Measurements from ENCODE around the gene CFDP1. TPM values are rescaled to one million over a fixed set of nuclear protein-coding genes. Genes with fewer than 3 reads are reported as not detected.

CFDP1 gene
- total RNA-seq, 2 experiments from 2014 or later: 42.4 to 43.7 TPM

GRCh38 chr16:75267631-75268264 lies 165.6 kb downstream of the CFDP1 start:
- ChIA-PET CTCF (interaction anchor here (1.1 to 1.2 kb wide), 2 partner anchors 26 to 34 kb away, joined by 3 read pairs; no protein-coding TSS in a partner anchor), POLR2A (no interaction called here)
- Mint-ChIP-seq H3K9me3 (no peaks in the 10 kb centered on the region), H3K4me1 (peaks cover 1% of the 10 kb centered on the region), H3K36me3 (ENCODE audit: low read depth) (no peaks in the 10 kb centered on the region), H3K27me3 (peaks cover 52% of the 10 kb centered on the region), H3K4me3 (no peak overlapping the region), H3K27ac (no peak overlapping the region)
- no peak for DNase-seq

DNA sequence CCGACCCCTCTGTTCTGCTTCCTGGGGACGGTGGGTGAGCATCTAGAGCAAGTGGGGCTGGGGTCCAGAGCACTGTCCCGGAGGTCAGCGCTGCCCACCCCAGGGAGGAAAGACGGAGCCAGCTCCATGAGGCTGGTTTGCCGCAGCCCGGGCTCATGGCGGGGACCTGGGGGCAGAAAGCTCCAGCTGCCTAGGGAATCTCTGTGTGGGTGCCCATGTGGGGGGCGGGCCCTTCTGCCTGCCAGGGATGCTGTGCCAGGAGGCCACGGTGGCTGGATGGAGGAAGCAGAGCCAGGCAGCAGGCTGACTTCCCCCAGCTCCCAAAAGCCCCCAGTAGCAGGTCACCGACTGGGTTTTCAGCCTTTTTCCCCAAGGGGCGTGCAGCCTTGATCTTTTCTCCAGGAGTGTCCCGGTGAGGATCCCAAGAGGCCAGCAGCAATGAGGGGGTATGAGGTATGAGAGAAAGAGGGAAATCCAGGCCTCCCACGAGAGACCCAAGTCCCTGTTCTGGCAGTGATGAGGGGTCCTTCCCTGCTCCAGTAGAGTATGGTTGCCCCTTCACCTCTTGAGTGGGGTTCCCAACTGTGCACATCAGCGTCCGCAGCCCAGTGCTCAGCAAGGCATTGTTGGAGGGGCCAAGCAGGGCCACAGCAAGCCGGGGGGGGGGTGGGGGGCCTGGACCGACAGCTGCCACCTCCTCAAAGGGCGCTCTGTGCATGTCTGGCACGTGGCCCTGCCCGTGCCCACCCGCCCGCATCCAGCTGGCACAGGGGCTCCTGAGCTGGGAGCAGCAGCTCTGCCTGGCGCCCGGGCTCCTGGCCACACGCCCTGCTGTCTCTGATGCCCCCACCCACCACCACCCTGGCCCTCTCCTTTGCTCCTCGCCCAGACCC lies 166.3 kb downstream of the CFDP1 start:
- ChIA-PET CTCF (interaction anchor here (0.8 to 1.1 kb wide), 2 partner anchors 12 to 27 kb away, joined by 3 read pairs; no protein-coding TSS in a partner anchor), POLR2A (no interaction called here)
- peaks cover 1% of the 10 kb centered on the region for H3K4me1 Mint-ChIP-seq
- no peak overlapping the region for H3K4me3 Mint-ChIP-seq
- H3K9me3 Mint-ChIP-seq: no peaks in the 10 kb centered on the region
- H3K27me3 Mint-ChIP-seq: peaks cover 46% of the 10 kb centered on the region
- no peak for DNase-seq
- H3K27ac Mint-ChIP-seq: no peak overlapping the region
- H3K36me3 Mint-ChIP-seq (ENCODE audit: low read depth): no peaks in the 10 kb centered on the region

DNA sequence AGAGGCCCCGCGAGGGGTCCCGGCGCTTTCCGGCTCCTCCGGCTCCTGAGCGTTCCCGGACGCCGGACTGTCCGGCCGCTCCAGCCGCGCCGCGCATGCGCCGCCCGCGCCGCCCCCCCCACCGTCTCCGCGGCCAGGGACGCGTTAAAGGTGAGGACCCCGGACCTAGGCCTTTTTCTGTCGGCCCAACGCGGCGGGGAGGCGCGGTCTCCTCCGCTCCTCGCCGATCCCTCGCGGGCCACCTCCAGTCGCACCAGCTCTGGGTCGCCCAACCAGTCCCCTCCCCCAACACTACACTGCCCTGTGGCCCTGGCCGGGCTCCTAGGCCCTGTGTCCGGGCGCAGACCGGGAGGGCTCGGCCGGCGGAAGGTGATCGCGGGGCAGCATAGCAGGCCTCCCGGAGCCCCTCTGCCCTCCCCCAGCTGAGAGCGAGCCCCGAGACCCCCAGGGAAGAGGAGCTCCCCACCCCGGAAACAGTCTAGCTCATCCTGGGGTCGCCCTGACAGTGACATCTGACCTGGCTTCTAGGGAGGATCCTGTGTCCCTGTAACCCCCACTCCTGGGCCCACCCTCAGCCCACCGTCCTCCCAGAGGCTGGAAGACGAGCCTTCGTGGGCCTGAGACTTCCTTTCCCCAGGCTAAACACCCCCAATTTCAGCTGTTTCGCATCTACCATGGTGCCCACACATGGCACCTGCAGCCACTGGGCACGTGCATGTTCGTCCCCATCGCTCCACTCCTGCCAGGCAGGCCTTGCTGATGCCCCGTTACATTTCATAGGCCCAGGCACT lies 167.2 kb downstream of the CFDP1 start:
- no peaks in the 10 kb centered on the region for H3K9me3 Mint-ChIP-seq
- H3K27ac Mint-ChIP-seq: no peak overlapping the region
- peaks cover 39% of the 10 kb centered on the region for H3K27me3 Mint-ChIP-seq
- CTCF ChIA-PET: interaction anchor here (0.8 kb wide), 1 partner anchor 13 kb away, joined by 3 read pairs; no protein-coding TSS in a partner anchor
- H3K4me1 Mint-ChIP-seq: peaks cover 1% of the 10 kb centered on the region
- POLR2A ChIA-PET: no interaction called here
- no peak overlapping the region for H3K4me3 Mint-ChIP-seq
- DNase-seq: no peak
- no peaks in the 10 kb centered on the region for H3K36me3 Mint-ChIP-seq (ENCODE audit: low read depth)

DNA sequence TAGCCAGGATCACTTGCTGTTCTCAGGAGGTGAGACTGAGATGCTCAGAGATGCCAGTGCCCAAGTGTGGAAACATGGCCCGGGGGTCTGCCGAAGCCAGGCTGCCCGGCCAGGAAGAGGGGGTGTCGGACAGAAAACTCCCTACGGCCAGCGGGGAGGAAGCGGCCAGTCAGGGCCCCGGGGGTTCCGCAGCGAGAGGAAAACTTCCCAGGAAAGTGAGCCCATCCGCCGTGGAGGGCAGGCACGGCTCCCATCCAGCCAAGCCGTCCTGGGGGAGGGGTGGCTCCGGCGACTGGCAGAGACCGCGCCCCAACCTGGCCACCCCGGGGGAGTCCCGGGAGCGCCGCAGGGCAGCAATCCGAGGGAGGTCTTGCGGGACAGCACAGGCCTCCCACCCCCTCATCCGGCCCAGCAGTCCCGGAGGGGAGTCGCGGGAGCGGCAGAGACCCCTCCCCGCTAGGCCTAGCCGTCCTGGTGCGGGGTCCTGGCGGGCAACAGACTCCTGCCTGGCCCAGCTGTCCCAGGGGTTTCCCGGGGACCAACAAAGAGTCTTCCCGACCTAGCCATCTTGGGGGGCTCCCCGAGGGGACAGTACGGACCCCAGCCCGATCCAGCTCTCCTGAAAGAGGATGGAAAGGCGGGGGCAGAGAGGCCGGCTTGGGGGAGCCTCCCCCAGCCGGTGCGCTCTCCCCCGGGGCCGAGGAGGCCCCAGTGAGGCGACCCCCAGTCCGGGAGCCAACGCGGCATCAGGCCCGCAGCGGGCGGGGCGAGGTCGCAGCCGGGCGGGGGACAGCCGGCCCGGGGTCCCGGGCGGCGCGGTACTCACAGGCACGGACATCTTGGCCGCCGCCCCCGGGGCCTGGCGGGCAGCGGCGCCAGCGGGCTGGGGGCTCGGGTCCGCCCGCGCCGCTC lies 168.0 kb downstream of the CFDP1 start:
- peaks cover 1% of the 10 kb centered on the region for H3K4me1 Mint-ChIP-seq
- peaks cover 43% of the 10 kb centered on the region for H3K27me3 Mint-ChIP-seq
- POLR2A ChIA-PET: no interaction called here
- H3K27ac Mint-ChIP-seq: no peak overlapping the region
- no peaks in the 10 kb centered on the region for H3K9me3 Mint-ChIP-seq
- no peaks in the 10 kb centered on the region for H3K36me3 Mint-ChIP-seq (ENCODE audit: low read depth)
- CTCF ChIA-PET: no interaction called here
- no peak overlapping the region for H3K4me3 Mint-ChIP-seq
- no peak for DNase-seq

DNA sequence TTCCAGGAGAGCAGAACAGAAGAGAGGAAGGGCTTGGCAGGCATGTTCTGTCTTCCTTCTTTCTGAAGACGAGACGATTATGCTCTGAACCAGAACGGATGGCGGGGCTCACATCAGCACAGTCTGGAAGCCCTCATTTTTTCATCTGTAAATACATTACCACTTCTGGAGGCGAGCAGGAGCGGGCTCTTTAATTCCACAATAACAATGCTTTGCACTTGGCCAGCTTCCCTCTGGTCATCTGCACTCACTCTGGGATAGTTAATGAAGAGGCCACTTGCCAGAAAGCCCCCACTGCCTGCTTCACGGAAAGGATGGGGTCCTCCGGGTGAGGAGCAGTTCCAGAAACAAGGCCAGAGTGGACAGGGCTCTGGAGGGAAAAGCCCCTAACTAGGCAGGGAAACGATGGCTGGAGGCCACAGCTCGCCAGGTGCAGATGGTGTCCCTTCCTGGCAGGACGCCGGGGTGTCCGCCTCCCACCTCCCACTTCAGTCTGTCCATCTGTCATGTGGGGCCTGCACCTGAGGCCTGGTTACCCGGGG lies 168.8 kb downstream of the CFDP1 start:
- no peak overlapping the region for H3K4me3 Mint-ChIP-seq
- peak overlapping the region; percentile 46 for H3K27ac Mint-ChIP-seq
- peaks cover 1% of the 10 kb centered on the region for H3K4me1 Mint-ChIP-seq
- no peaks in the 10 kb centered on the region for H3K36me3 Mint-ChIP-seq (ENCODE audit: low read depth)
- no peak for DNase-seq
- CTCF ChIA-PET: no interaction called here
- no peaks in the 10 kb centered on the region for H3K9me3 Mint-ChIP-seq
- POLR2A ChIA-PET: no interaction called here
- H3K27me3 Mint-ChIP-seq: peaks cover 40% of the 10 kb centered on the region

DNA sequence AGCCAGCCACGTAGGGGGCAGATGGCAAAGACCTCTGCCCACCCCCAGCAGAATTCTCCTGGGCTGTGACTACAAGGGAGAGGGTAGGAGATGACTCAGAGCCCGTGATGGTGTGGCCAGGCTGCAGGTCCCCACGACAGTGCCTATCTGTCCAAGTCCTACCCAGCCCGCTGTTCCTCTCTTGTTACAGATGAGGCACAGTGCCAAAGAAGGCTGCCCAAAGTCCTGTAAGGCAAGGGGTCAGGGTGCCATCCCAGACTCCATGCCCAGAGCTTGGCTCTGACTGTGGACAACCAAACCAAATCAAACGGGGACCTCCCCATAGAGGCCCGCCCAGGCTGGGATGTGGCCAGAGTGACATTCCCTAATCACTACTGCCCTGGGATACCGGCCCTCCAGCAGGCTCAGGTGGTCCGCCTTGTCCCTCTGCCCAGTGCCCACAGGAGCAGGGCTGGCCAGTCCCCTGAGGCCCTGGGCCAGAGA lies 169.3 kb downstream of the CFDP1 start:
- peaks cover 41% of the 10 kb centered on the region for H3K27me3 Mint-ChIP-seq
- CTCF ChIA-PET: no interaction called here
- no peaks in the 10 kb centered on the region for H3K36me3 Mint-ChIP-seq (ENCODE audit: low read depth)
- no peak for DNase-seq
- H3K9me3 Mint-ChIP-seq: no peaks in the 10 kb centered on the region
- peaks cover 1% of the 10 kb centered on the region for H3K4me1 Mint-ChIP-seq
- H3K27ac Mint-ChIP-seq: peak overlapping the region; percentile 46
- no peak overlapping the region for H3K4me3 Mint-ChIP-seq
- POLR2A ChIA-PET: no interaction called here

GRCh38 chr16:75263291-75263962 lies 169.9 kb downstream of the CFDP1 start:
- H3K36me3 Mint-ChIP-seq (ENCODE audit: low read depth): no peaks in the 10 kb centered on the region
- H3K27me3 Mint-ChIP-seq: peaks cover 42% of the 10 kb centered on the region
- no peak overlapping the region for H3K4me3 Mint-ChIP-seq
- H3K27ac Mint-ChIP-seq: no peak overlapping the region
- POLR2A ChIA-PET: no interaction called here
- DNase-seq: no peak
- H3K9me3 Mint-ChIP-seq: no peaks in the 10 kb centered on the region
- CTCF ChIA-PET: interaction anchor here (1.3 kb wide), 1 partner anchor 13 kb away, joined by 3 read pairs; no protein-coding TSS in a partner anchor
- peaks cover 1% of the 10 kb centered on the region for H3K4me1 Mint-ChIP-seq

- Mint-ChIP-seq H3K9me3 (no peaks in the 10 kb centered on the region), H3K27me3 (peaks cover 45% of the 10 kb centered on the region), H3K36me3 (ENCODE audit: low read depth) (no peaks in the 10 kb centered on the region), H3K4me3 (no peak overlapping the region), H3K4me1 (peaks cover 1% of the 10 kb centered on the region), H3K27ac (no peak overlapping the region)
- ChIA-PET POLR2A (no interaction called here), CTCF (interaction anchor here (1.3 kb wide), 1 partner anchor 14 kb away, joined by 3 read pairs; no protein-coding TSS in a partner anchor)
- no peak for DNase-seq
These were observed 170.5 kb downstream of the CFDP1 start for GRCh38 chr16:75262800-75263127.

- CTCF ChIA-PET: interaction anchor here (0.8 to 1.3 kb wide), 2 partner anchors 14 to 120 kb away, joined by 3 read pairs; no protein-coding TSS in a partner anchor
- peaks cover 43% of the 10 kb centered on the region for H3K27me3 Mint-ChIP-seq
- no peak overlapping the region for H3K27ac Mint-ChIP-seq
- peaks cover 1% of the 10 kb centered on the region for H3K4me1 Mint-ChIP-seq
- no peak for DNase-seq
- H3K9me3 Mint-ChIP-seq: no peaks in the 10 kb centered on the region
- H3K36me3 Mint-ChIP-seq (ENCODE audit: low read depth): no peaks in the 10 kb centered on the region
- POLR2A ChIA-PET: no interaction called here
- H3K4me3 Mint-ChIP-seq: no peak overlapping the region
These were observed 171.1 kb downstream of the CFDP1 start for GRCh38 chr16:75262104-75262799.

DNA sequence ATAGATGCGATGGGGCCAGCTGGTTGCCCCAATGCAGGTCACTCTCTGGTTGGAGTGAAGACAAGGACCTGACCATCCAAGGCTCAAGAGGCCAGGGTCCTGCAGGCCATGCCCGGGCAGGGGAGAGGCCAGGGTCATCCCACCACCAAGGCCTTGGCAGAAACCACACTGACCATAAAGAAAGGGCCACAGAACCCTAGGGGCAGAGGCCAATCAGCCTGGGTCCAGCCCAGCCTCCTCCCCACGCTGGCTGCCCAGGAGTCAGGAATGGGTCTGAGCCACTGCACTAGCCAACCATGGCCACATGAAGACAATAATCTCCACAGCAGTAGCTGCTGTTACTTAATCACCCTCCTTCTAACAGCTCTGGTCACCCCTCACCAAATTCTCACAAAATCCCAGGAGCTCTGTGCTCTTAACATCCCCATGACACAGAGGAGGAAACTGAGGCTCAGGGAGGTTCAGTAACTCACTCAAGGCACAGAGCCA lies 171.7 kb downstream of the CFDP1 start:
- CTCF ChIA-PET: interaction anchor here (0.8 kb wide), 1 partner anchor 120 kb away, joined by 3 read pairs; no protein-coding TSS in a partner anchor
- POLR2A ChIA-PET: no interaction called here
- no peak for DNase-seq
- H3K27ac Mint-ChIP-seq: no peak overlapping the region
- peaks cover 39% of the 10 kb centered on the region for H3K27me3 Mint-ChIP-seq
- peaks cover 1% of the 10 kb centered on the region for H3K4me1 Mint-ChIP-seq
- no peaks in the 10 kb centered on the region for H3K36me3 Mint-ChIP-seq (ENCODE audit: low read depth)
- H3K9me3 Mint-ChIP-seq: no peaks in the 10 kb centered on the region
- H3K4me3 Mint-ChIP-seq: no peak overlapping the region
